GM18873 (cell line): ENCODE measurements around the gene FAIM2.

ENCODE experiments used
- ATAC-seq: cut with Tn5 transposase; IDR thresholded peaks from one replicate; pipeline ENCODE4 v1.9.1; 2021; ENCODE audit warnings: mild to moderate bottlenecking, moderate library complexity, moderate number of reproducible peaks; ENCODE audit not compliant: unreplicated experiment, low FRiP score

The FAIM2 gene

GRCh38 chr12:49903700-49904423 lies at the start of gene FAIM2:
FAIM2 (minus strand) TSS chr12:49903900; CDS start chr12:49903792, 108 bp downstream.
- no peak for ATAC-seq

- no peak for ATAC-seq
These were observed 49.5 kb upstream of the FAIM2 start for GRCh38 chr12:49953151-49953550.

GRCh38 chr12:49952391-49953055 lies 48.8 kb upstream of the FAIM2 start:
- ATAC-seq, result no peak

GRCh38 chr12:49951411-49952240 lies 47.9 kb upstream of the FAIM2 start:
- ATAC-seq, result no peak

- ATAC-seq, result no peak
These were observed 46.9 kb upstream of the FAIM2 start, which contains the start of gene AQP2 for GRCh38 chr12:49950273-49951251. AQP2 (plus strand) TSS chr12:49950737; CDS start chr12:49950831, 94 bp downstream.

GRCh38 chr12:49949866-49950265 lies 46.2 kb upstream of the FAIM2 start:
- ATAC-seq, result no peak

- no peak for ATAC-seq
These were observed 45.5 kb upstream of the FAIM2 start for GRCh38 chr12:49948866-49949845.

- ATAC-seq, result no peak
These were observed 44.0 kb upstream of the FAIM2 start for GRCh38 chr12:49947593-49948226.

GRCh38 chr12:49946497-49946896 lies 42.8 kb upstream of the FAIM2 start:
- no peak for ATAC-seq

GRCh38 chr12:49946086-49946485 lies 42.4 kb upstream of the FAIM2 start:
- no peak for ATAC-seq

GRCh38 chr12:49945394-49946080 lies 41.8 kb upstream of the FAIM2 start:
- ATAC-seq, result no peak

GRCh38 chr12:49944718-49945117 lies 41.0 kb upstream of the FAIM2 start:
- no peak for ATAC-seq

- no peak for ATAC-seq
These were observed 40.3 kb upstream of the FAIM2 start for GRCh38 chr12:49944046-49944445.

- no peak for ATAC-seq
These were observed 39.9 kb upstream of the FAIM2 start for GRCh38 chr12:49943625-49943960.

GRCh38 chr12:49942921-49943624 lies 39.4 kb upstream of the FAIM2 start:
- ATAC-seq, result no peak

- ATAC-seq, result no peak
These were observed 38.8 kb upstream of the FAIM2 start for GRCh38 chr12:49942512-49942893.
